Measurements from ENCODE around the gene NKX6-2. TPM values are rescaled to one million over a fixed set of nuclear protein-coding genes. Genes with fewer than 3 reads are reported as not detected.

The NKX6-2 gene
- total RNA-seq, 1 donor from 2014 or later: 0.14 TPM

- Mint-ChIP-seq H3K27me3 (peaks cover 5% of the 10 kb centered on the region), H3K4me3 (no peak overlapping the region), H3K36me3 (peaks cover 12% of the 10 kb centered on the region), H3K4me1 (ENCODE audit: unreplicated experiment) (no peaks in the 10 kb centered on the region), H3K9me3 (no peaks in the 10 kb centered on the region), H3K27ac (no peak overlapping the region)
- no peak for DNase-seq (ENCODE audit: extremely low spot score, unreplicated experiment)
- no peak for TF ChIP-seq CTCF (conservative IDR thresholded peaks at IDR 0.05)
These were observed 33.0 kb downstream of the NKX6-2 start for GRCh38 chr10:132752961-132753360.

GRCh38 chr10:132752378-132752777 is 33.6 kb downstream of the NKX6-2 start:
- H3K9me3 Mint-ChIP-seq: no peaks in the 10 kb centered on the region
- H3K36me3 Mint-ChIP-seq: peaks cover 12% of the 10 kb centered on the region
- no peak overlapping the region for H3K4me3 Mint-ChIP-seq
- no peak for TF ChIP-seq CTCF (conservative IDR thresholded peaks at IDR 0.05)
- DNase-seq (ENCODE audit: extremely low spot score, unreplicated experiment): no peak
- H3K27ac Mint-ChIP-seq: no peak overlapping the region
- H3K27me3 Mint-ChIP-seq: peaks cover 5% of the 10 kb centered on the region
- no peaks in the 10 kb centered on the region for H3K4me1 Mint-ChIP-seq (ENCODE audit: unreplicated experiment)

GRCh38 chr10:132750936-132751335 is 35.0 kb downstream of the NKX6-2 start:
- H3K36me3 Mint-ChIP-seq: peaks cover 7% of the 10 kb centered on the region

GRCh38 chr10:132749371-132749795 is 36.6 kb downstream of the NKX6-2 start:
- no peaks in the 10 kb centered on the region for H3K36me3 Mint-ChIP-seq
- TF ChIP-seq CTCF (conservative IDR thresholded peaks at IDR 0.05): no peak
- no peak overlapping the region for H3K4me3 Mint-ChIP-seq
- H3K4me1 Mint-ChIP-seq (ENCODE audit: unreplicated experiment): no peaks in the 10 kb centered on the region
- H3K9me3 Mint-ChIP-seq: no peaks in the 10 kb centered on the region
- DNase-seq (ENCODE audit: extremely low spot score, unreplicated experiment): no peak
- H3K27ac Mint-ChIP-seq: no peak overlapping the region
- H3K27me3 Mint-ChIP-seq: peaks cover 8% of the 10 kb centered on the region

More at GRCh38 chr10:132750936-132751335, 35.0 kb downstream of the NKX6-2 start:
- Mint-ChIP-seq H3K4me3 (no peak overlapping the region), H3K9me3 (no peaks in the 10 kb centered on the region), H3K27ac (no peak overlapping the region), H3K4me1 (ENCODE audit: unreplicated experiment) (no peaks in the 10 kb centered on the region), H3K27me3 (peaks cover 5% of the 10 kb centered on the region)
- no peak for DNase-seq (ENCODE audit: extremely low spot score, unreplicated experiment)
- no peak for TF ChIP-seq CTCF (conservative IDR thresholded peaks at IDR 0.05)

GRCh38 chr10:132748545-132749370 is 37.2 kb downstream of the NKX6-2 start:
- H3K36me3 Mint-ChIP-seq: no peaks in the 10 kb centered on the region
- no peaks in the 10 kb centered on the region for H3K9me3 Mint-ChIP-seq
- no peak for DNase-seq (ENCODE audit: extremely low spot score, unreplicated experiment)
- no peak for TF ChIP-seq CTCF (conservative IDR thresholded peaks at IDR 0.05)
- H3K4me1 Mint-ChIP-seq (ENCODE audit: unreplicated experiment): no peaks in the 10 kb centered on the region
- no peak overlapping the region for H3K27ac Mint-ChIP-seq
- no peak overlapping the region for H3K4me3 Mint-ChIP-seq
- H3K27me3 Mint-ChIP-seq: peaks cover 8% of the 10 kb centered on the region
